OCI-LY7 (cell line): Measurements from ENCODE around the gene SH2D3C.

Experiments
- EZH2phosphoT487 ChIP-seq: fragments of 200-600 bp; sonication (generic); IDR thresholded peaks from 2 replicates; pipeline ENCODE4 v1.6.1; 2018; ENCODE audit warnings: low read depth, borderline replicate concordance, mild to moderate bottlenecking, mixed run types, antibody characterized with exemption, low read length, moderate library complexity, mixed read lengths
- TF ChIP-seq, protein P1 (sequence below): fragments of 200-600 bp; sonication (generic); conservative IDR thresholded peaks from 2 replicates; pipeline ENCODE4 v1.5.1; 2014; ENCODE audit warnings: mild to moderate bottlenecking, antibody characterized with exemption, low read length, moderate library complexity, mixed read lengths

DNA sequence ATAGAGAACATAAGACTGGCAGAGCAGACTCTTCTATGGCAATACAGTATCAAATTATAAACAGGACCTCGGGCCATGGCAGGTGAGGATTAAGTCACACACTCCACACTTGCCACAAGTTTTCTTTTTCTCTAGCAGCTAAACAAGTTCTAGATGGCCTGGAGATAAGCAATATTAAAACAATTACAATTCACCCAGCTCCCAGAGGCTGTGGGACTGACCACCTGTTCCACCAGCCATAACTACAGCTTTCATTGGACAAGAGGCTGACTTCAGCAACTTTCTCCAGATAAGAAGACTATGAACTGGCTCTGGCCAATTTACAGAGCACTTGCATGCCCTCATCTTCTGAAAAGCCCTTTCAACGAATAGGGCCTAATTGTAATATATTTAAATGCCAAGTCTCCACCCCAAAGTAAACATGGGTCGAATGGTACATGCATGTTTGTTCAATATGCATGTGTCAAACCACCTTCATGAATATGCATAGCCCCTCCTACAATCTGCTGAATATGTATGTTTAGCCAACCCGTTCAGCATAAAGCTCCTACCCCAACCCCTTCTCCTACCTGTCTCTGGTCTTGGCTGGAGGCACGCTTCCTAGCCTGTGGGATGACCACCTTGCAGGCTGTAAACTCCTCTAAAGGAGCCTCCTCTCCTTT, 77.7 kb downstream of the SH2D3C start:
- no peak for TF ChIP-seq EZH2phosphoT487
- TF ChIP-seq, protein P1, sequence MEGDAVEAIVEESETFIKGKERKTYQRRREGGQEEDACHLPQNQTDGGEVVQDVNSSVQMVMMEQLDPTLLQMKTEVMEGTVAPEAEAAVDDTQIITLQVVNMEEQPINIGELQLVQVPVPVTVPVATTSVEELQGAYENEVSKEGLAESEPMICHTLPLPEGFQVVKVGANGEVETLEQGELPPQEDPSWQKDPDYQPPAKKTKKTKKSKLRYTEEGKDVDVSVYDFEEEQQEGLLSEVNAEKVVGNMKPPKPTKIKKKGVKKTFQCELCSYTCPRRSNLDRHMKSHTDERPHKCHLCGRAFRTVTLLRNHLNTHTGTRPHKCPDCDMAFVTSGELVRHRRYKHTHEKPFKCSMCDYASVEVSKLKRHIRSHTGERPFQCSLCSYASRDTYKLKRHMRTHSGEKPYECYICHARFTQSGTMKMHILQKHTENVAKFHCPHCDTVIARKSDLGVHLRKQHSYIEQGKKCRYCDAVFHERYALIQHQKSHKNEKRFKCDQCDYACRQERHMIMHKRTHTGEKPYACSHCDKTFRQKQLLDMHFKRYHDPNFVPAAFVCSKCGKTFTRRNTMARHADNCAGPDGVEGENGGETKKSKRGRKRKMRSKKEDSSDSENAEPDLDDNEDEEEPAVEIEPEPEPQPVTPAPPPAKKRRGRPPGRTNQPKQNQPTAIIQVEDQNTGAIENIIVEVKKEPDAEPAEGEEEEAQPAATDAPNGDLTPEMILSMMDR = no peak
